ENCODE measurements around the gene SFRP5.

DNA sequence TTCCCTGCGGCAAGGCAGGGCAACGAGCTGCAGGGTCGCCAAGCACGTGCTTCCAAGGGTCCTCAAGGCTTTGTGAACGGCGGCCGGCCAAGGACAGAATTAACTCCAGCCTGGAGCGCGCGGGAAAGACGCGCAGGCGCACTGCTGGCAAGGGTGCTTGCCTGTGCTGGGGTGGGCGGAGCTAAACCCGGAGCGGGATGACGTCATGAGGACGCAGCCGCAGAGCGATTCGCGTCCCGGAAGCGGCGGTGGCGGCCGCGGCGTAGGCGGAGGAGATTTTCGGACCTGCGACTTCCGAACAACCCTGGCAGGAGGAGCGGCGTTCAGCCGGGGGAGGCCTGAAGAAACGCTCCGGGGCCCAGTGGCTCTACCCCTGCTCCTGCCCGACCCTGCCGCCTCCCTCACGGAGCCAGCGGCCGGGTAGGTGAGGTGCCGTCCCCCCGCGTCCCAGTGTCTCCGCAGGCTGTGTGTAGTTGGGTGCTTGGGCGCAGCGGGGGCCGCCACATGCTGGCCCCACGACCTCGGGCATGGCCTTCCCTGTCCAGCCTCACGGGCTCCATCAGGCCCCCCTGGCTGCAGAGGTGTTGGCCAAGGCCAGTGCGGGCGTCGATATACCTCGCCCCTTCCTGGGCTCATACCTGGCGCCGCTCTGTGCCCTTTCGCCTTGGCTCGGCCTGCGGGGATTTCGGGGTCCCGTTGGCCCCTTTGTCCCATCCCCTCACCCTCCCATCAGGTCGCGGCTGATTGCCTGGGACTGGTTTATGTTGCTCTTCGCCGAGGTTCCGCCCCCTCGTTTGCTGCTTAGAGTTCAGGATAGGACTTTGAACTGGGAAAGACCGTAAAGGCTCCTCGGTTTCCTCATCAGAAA lies 34.7 kb downstream of the SFRP5 start, which contains the start of gene ZFYVE27:
- TF ChIP-seq, protein P1, sequence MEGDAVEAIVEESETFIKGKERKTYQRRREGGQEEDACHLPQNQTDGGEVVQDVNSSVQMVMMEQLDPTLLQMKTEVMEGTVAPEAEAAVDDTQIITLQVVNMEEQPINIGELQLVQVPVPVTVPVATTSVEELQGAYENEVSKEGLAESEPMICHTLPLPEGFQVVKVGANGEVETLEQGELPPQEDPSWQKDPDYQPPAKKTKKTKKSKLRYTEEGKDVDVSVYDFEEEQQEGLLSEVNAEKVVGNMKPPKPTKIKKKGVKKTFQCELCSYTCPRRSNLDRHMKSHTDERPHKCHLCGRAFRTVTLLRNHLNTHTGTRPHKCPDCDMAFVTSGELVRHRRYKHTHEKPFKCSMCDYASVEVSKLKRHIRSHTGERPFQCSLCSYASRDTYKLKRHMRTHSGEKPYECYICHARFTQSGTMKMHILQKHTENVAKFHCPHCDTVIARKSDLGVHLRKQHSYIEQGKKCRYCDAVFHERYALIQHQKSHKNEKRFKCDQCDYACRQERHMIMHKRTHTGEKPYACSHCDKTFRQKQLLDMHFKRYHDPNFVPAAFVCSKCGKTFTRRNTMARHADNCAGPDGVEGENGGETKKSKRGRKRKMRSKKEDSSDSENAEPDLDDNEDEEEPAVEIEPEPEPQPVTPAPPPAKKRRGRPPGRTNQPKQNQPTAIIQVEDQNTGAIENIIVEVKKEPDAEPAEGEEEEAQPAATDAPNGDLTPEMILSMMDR (IDR thresholded peaks at IDR 0.05 in 4 of 5, conservative IDR thresholded peaks at IDR 0.05 in 1 of 5) = no peak
- TF ChIP-seq POLR2A (IDR thresholded peaks at IDR 0.05) = peak; percentile 88 to 95

Data from gastrocnemius medialis (tissue), 4 donors.